Measurements from ENCODE around the gene LINS1. TPM values are rescaled to one million over a fixed set of nuclear protein-coding genes. Genes with fewer than 3 reads are reported as not detected.

The LINS1 gene
- polyA plus RNA-seq, 2 of the 4 experiments (the other 2 are of a cell fraction) = 10.0 to 24.6 TPM

- no peak overlapping the region for H3K4me3 ChIP-seq
- no peak overlapping the region for H3K4me2 ChIP-seq
- no peak overlapping the region for H3K27ac ChIP-seq
- no peak for FAIRE-seq
- DNase-seq (ENCODE audit: low read depth in 1 of 2, low spot score in 1 of 2) = no peak
- TF ChIP-seq KDM5A (IDR thresholded peaks at IDR 0.05) (no peak), ZNF302 (CRISPR knock-in tag; IDR thresholded peaks at IDR 0.05) (no peak)
- H3K9me3 ChIP-seq = no peaks in the 10 kb centered on the region
- H3K4me1 ChIP-seq = no peaks in the 10 kb centered on the region
- ChIA-PET CTCF (interaction anchor here (1.1 kb wide), 1 partner anchor 331 kb away, joined by 3 read pairs; no protein-coding TSS in a partner anchor), POLR2A (no interaction called here)
- ATAC-seq = no peak
- WGBS (ENCODE audit: missing lambda C conversion rate) = 68% methylated on average over 6 of the region's 6 CpGs
Observed at GRCh38 chr15:100542290-100542689, 59.7 kb downstream of the LINS1 start.

- H3K4me1 ChIP-seq = no peaks in the 10 kb centered on the region
- no peak for ATAC-seq
- no peak for DNase-seq (ENCODE audit: low read depth in 1 of 2, low spot score in 1 of 2)
- POLR2A ChIA-PET = no interaction called here
- H3K4me3 ChIP-seq = no peak overlapping the region
- no peak for TF ChIP-seq NFE2L2 (conservative IDR thresholded peaks at IDR 0.05; ENCODE audit: low read length)
- TF ChIP-seq RARB (CRISPR knock-in tag; IDR thresholded peaks at IDR 0.05) = no peak
- no peak for TF ChIP-seq RFX5 (IDR thresholded peaks at IDR 0.05)
- TF ChIP-seq TP53 (CRISPR knock-in tag; IDR thresholded peaks at IDR 0.05) = no peak
- TF ChIP-seq JUN (IDR thresholded peaks at IDR 0.05) = no peak
- TF ChIP-seq ZFP36 (IDR thresholded peaks at IDR 0.05; ENCODE audit: borderline replicate concordance, partially characterized antibody) = no peak
- TF ChIP-seq CHD2 (IDR thresholded peaks at IDR 0.05; ENCODE audit: low read length, partially characterized antibody) = no peak
- TF ChIP-seq HES2 (IDR thresholded peaks at IDR 0.05) = no peak
- TF ChIP-seq ATOH8 (CRISPR knock-in tag; IDR thresholded peaks at IDR 0.05; ENCODE audit: low read depth) = no peak
- TF ChIP-seq KDM5A (IDR thresholded peaks at IDR 0.05) = no peak
- TF ChIP-seq MAZ (IDR thresholded peaks at IDR 0.05; ENCODE audit: borderline replicate concordance, low read depth, low read length) = no peak
- no peak for TF ChIP-seq POLR2A (IDR thresholded peaks at IDR 0.05; ENCODE audit: low read length)
- H3K4me2 ChIP-seq = no peak overlapping the region
- CTCF ChIA-PET = interaction anchor here (1.3 kb wide), 1 partner anchor 187 kb away, joined by 7 read pairs; no protein-coding TSS in a partner anchor
- WGBS (ENCODE audit: missing lambda C conversion rate) = 0% methylated on average over 2 of the region's 2 CpGs
- H3K9me3 ChIP-seq = no peaks in the 10 kb centered on the region
- no peak overlapping the region for H3K27ac ChIP-seq
- FAIRE-seq = no peak
Observed at GRCh38 chr15:100537331-100537730, 64.7 kb downstream of the LINS1 start.

GRCh38 chr15:100536733-100537132 lies 65.3 kb downstream of the LINS1 start:
- peaks cover 2% of the 10 kb centered on the region; the same call in 1 of the 3 replicates for H3K9me3 ChIP-seq
- DNase-seq (ENCODE audit: low read depth in 1 of 2, low spot score in 1 of 2) (no peak), ATAC-seq (no peak), FAIRE-seq (peak; percentile 49)
- H3K4me3 ChIP-seq = no peak overlapping the region
- ChIA-PET CTCF (interaction anchor here (1.3 kb wide), 1 partner anchor 187 kb away, joined by 7 read pairs; no protein-coding TSS in a partner anchor), POLR2A (no interaction called here)
- no peaks in the 10 kb centered on the region for H3K4me1 ChIP-seq
- no peak overlapping the region for H3K4me2 ChIP-seq
- no peak overlapping the region for H3K27ac ChIP-seq
- no peak for TF ChIP-seq EP300 (IDR thresholded peaks at IDR 0.05)
- no peak for TF ChIP-seq ESRRA (IDR thresholded peaks at IDR 0.05; ENCODE audit: borderline replicate concordance, low read length)
- TF ChIP-seq EHF (CRISPR knock-in tag; IDR thresholded peaks at IDR 0.05) = no peak
- TF ChIP-seq EHMT2 (IDR thresholded peaks at IDR 0.05; ENCODE audit: low read depth) = no peak
- no peak for TF ChIP-seq SMC3 (IDR thresholded peaks at IDR 0.05)
- no peak for TF ChIP-seq CBX8 (IDR thresholded peaks at IDR 0.05)
- TF ChIP-seq RARB (CRISPR knock-in tag; IDR thresholded peaks at IDR 0.05) = no peak
- TF ChIP-seq ZSCAN20 (CRISPR knock-in tag; IDR thresholded peaks at IDR 0.05) = no peak
- TF ChIP-seq E2F6 (IDR thresholded peaks at IDR 0.05; ENCODE audit: borderline replicate concordance, low read depth) = no peak

- Histone ChIP-seq H3K27ac (no peak overlapping the region), H3K9me3 (peaks cover 4% of the 10 kb centered on the region; the same call in 2 of the 3 replicates), H3K4me1 (no peaks in the 10 kb centered on the region), H3K4me3 (no peak overlapping the region), H3K4me2 (no peak overlapping the region)
- WGBS (ENCODE audit: missing lambda C conversion rate) = 0% methylated on average over 1 of the region's 1 CpG
- CTCF ChIA-PET = no interaction called here
- no peak for TF ChIP-seq TFCP2L1 (CRISPR knock-in tag; IDR thresholded peaks at IDR 0.05)
- no peak for TF ChIP-seq CEBPB (IDR thresholded peaks at IDR 0.05)
- TF ChIP-seq HMGXB4 (CRISPR knock-in tag; IDR thresholded peaks at IDR 0.05; ENCODE audit: borderline replicate concordance) = no peak
- TF ChIP-seq POLR2AphosphoS2 (conservative IDR thresholded peaks at IDR 0.05; ENCODE audit: low read length) = no peak
- no peak for TF ChIP-seq HOXB5 (CRISPR knock-in tag; IDR thresholded peaks at IDR 0.05)
- no peak for TF ChIP-seq HOXB13 (CRISPR knock-in tag; IDR thresholded peaks at IDR 0.05; ENCODE audit: low read depth)
- TF ChIP-seq EP300 (IDR thresholded peaks at IDR 0.05) = no peak
- no peak for TF ChIP-seq KDM1A (IDR thresholded peaks at IDR 0.05; ENCODE audit: low read depth)
- no peak for TF ChIP-seq CBX2 (IDR thresholded peaks at IDR 0.05; ENCODE audit: borderline replicate concordance, low read depth)
- no peak for TF ChIP-seq FOSB (CRISPR knock-in tag; IDR thresholded peaks at IDR 0.05)
- POLR2A ChIA-PET = no interaction called here
- DNase-seq (ENCODE audit: low read depth in 1 of 2, low spot score in 1 of 2) (no peak), ATAC-seq (no peak), FAIRE-seq (no peak)
Observed at GRCh38 chr15:100533886-100534285, 68.1 kb downstream of the LINS1 start.
